Measurements from ENCODE around the gene CLIP1.
"Not testable (repeated sequence)": the region's sequence is repeated elsewhere in the genome, so short reads cannot be mapped to it uniquely, and the experiment has no call there.

Gene CLIP1

GRCh38 chr12:122309564-122310121 is 112.8 kb downstream of the CLIP1 start:
- DNase-seq, result no peak

- DNase-seq, result no peak
These were observed 113.7 kb downstream of the CLIP1 start for GRCh38 chr12:122308811-122309210.

GRCh38 chr12:122306407-122306806 is 116.1 kb downstream of the CLIP1 start:
- no peak for DNase-seq

GRCh38 chr12:122304924-122305323 is 117.5 kb downstream of the CLIP1 start:
- DNase-seq, result no peak

- DNase-seq, result no peak
These were observed 119.4 kb downstream of the CLIP1 start for GRCh38 chr12:122303068-122303467.

- DNase-seq, result no peak
These were observed 124.3 kb downstream of the CLIP1 start for GRCh38 chr12:122298071-122298748.

GRCh38 chr12:122297494-122297893 is 125.0 kb downstream of the CLIP1 start:
- DNase-seq, result no peak

GRCh38 chr12:122295877-122296276 is 126.6 kb downstream of the CLIP1 start:
- no peak for DNase-seq

- no peak for DNase-seq
These were observed 129.4 kb downstream of the CLIP1 start for GRCh38 chr12:122293081-122293480.

GRCh38 chr12:122291431-122291830 is 131.0 kb downstream of the CLIP1 start:
- no peak for DNase-seq

- no peak for DNase-seq
These were observed 138.8 kb downstream of the CLIP1 start for GRCh38 chr12:122283680-122284079.

GRCh38 chr12:122282061-122282460 is 140.4 kb downstream of the CLIP1 start:
- no peak for DNase-seq

- DNase-seq, result no peak
These were observed 146.2 kb downstream of the CLIP1 start for GRCh38 chr12:122276242-122276641.

GRCh38 chr12:122275459-122275858 is 147.0 kb downstream of the CLIP1 start:
- no peak for DNase-seq

GRCh38 chr12:122266230-122266901 is 156.1 kb downstream of the CLIP1 start, which contains the start of gene VPS33A:
VPS33A (minus strand) TSS chr12:122266494; CDS start chr12:122266408, 86 bp downstream.
- peak; percentile 94 to 95 for DNase-seq

- no peak for DNase-seq
These were observed 156.6 kb downstream of the CLIP1 start for GRCh38 chr12:122265886-122266229.

- DNase-seq, result peak in 1 of 2 donors; percentile 44
These were observed 157.0 kb downstream of the CLIP1 start for GRCh38 chr12:122265476-122265875.

- DNase-seq, result not testable (repeated sequence)
These were observed 161.7 kb downstream of the CLIP1 start for GRCh38 chr12:122260735-122261134.

GRCh38 chr12:122258939-122259338 is 163.5 kb downstream of the CLIP1 start:
- DNase-seq, result not testable (repeated sequence)

- DNase-seq, result not testable (repeated sequence)
These were observed 164.0 kb downstream of the CLIP1 start for GRCh38 chr12:122258462-122258861.

- DNase-seq, result no peak
These were observed 171.9 kb downstream of the CLIP1 start for GRCh38 chr12:122250536-122250935.

- DNase-seq, result no peak
These were observed 172.4 kb downstream of the CLIP1 start for GRCh38 chr12:122250047-122250446.

- DNase-seq, result peak in 1 of 2 donors; percentile 15
These were observed 176.9 kb downstream of the CLIP1 start for GRCh38 chr12:122245553-122245952.
